Tibial artery (tissue), 4 donors: ENCODE results near the gene EDEM2.
"Not testable (repeated sequence)": the region's sequence is repeated elsewhere in the genome, so short reads cannot be mapped to it uniquely, and the experiment has no call there.

Experiments used
- DNase-seq, 2 donors: peaks; one replicate each; pipeline ENCODE4 v3.0.0-alpha.2; 2019
- H3K27ac ChIP-seq, 2 donors: fragments of 200-600 bp; sonication (generic) in 1 of 2; 1 replicate in 1 of 2; 2 replicates in 1 of 2; pipeline ENCODE4 v1.5.1; 2018 to 2019; ENCODE audit warnings: mild to moderate bottlenecking in 1 of 2
- H3K27me3 ChIP-seq, 2 donors: fragments of 200-600 bp; sonication (generic) in 1 of 2; one replicate each; pipeline versions ENCODE4 v1.5.1 to v1.6.0; 2016 to 2019
- H3K36me3 ChIP-seq, 3 donors: fragments of 200-600 bp; sonication (generic) in 2 of 3; one replicate each; pipeline ENCODE4 v1.5.1; 2016 to 2019; ENCODE audit warnings: mild to moderate bottlenecking in 2 of 3
- H3K4me1 ChIP-seq, 4 donors: fragments of 200-600 bp; sonication (generic) in 2 of 4; 1 replicate in 3 of 4; 2 replicates in 1 of 4; pipeline ENCODE4 v1.5.1; 2016 to 2019
- H3K4me3 ChIP-seq, 2 donors: fragments of 200-600 bp; sonication (generic) in 1 of 2; 1 replicate in 1 of 2; 2 replicates in 1 of 2; pipeline ENCODE4 v1.5.1; 2018 to 2019; ENCODE audit warnings: mild to moderate bottlenecking in 2 of 2
- H3K9me3 ChIP-seq, 3 donors: fragments of 200-600 bp; sonication (generic) in 1 of 3; one replicate each; pipeline ENCODE4 v1.5.1; 2016 to 2019
- CTCF ChIP-seq, 2 experiments: fragments of 200-600 bp in 1 of 2; fragments of 450-650 bp in 1 of 2; IDR thresholded peaks; one replicate each; pipeline ENCODE4 v1.5.1; 2017 to 2019; ENCODE audit warnings: antibody characterized with exemption in 2 of 2, mild to moderate bottlenecking in 1 of 2, moderate library complexity in 1 of 2
- intact Hi-C: fragments of 100-400 bp; cut with DNase I; formaldehyde crosslinking; loops from one replicate; pipeline ENCODE4 v1.15.0; 2023; ENCODE audit warnings: low total_unique reads

Gene EDEM2

GRCh38 chr20:35087791-35088190, 59.3 kb downstream of the EDEM2 start:
- no peak for DNase-seq
- H3K27me3 ChIP-seq: no peaks in the 10 kb centered on the region
- no peaks in the 10 kb centered on the region for H3K9me3 ChIP-seq
- peaks cover 0 to 17% (median 0%) of the 10 kb centered on the region in 3 donors for H3K36me3 ChIP-seq
- H3K27ac ChIP-seq: no peak overlapping the region
- no peak for TF ChIP-seq CTCF (IDR thresholded peaks at IDR 0.05)
- H3K4me3 ChIP-seq: no peak overlapping the region
- peaks cover 0 to 50% (median 17%) of the 10 kb centered on the region in 4 donors for H3K4me1 ChIP-seq
- intact Hi-C loops: no loop called here

- intact Hi-C loops: no loop called here
- no peak for DNase-seq
- Histone ChIP-seq H3K27ac (no peak overlapping the region), H3K27me3 (no peaks in the 10 kb centered on the region), H3K4me1 (peaks cover 0 to 54% (median 17%) of the 10 kb centered on the region in 4 donors), H3K9me3 (no peaks in the 10 kb centered on the region), H3K36me3 (peaks cover 0 to 17% (median 0%) of the 10 kb centered on the region in 3 donors), H3K4me3 (no peak overlapping the region)
- TF ChIP-seq CTCF (IDR thresholded peaks at IDR 0.05): no peak
These were observed 59.8 kb downstream of the EDEM2 start for GRCh38 chr20:35087355-35087754.

- Histone ChIP-seq H3K27ac (no peak overlapping the region), H3K9me3 (no peaks in the 10 kb centered on the region), H3K36me3 (peaks cover 0 to 17% (median 0%) of the 10 kb centered on the region in 3 donors), H3K27me3 (no peaks in the 10 kb centered on the region), H3K4me1 (peaks cover 0 to 58% (median 7%) of the 10 kb centered on the region in 4 donors), H3K4me3 (no peak overlapping the region)
- no peak for TF ChIP-seq CTCF (IDR thresholded peaks at IDR 0.05)
- intact Hi-C loops: no loop called here
- DNase-seq: no peak
These were observed 61.5 kb downstream of the EDEM2 start for GRCh38 chr20:35085477-35086225.

- no peak for DNase-seq
- peaks cover 0 to 17% (median 0%) of the 10 kb centered on the region in 3 donors for H3K36me3 ChIP-seq
- H3K9me3 ChIP-seq: no peaks in the 10 kb centered on the region
- no peak overlapping the region for H3K4me3 ChIP-seq
- H3K27me3 ChIP-seq: no peaks in the 10 kb centered on the region
- intact Hi-C loops: loop anchor here (5.0 kb wide), 1 partner anchor 203 kb away; no protein-coding TSS in a partner anchor
- H3K4me1 ChIP-seq: peaks cover 0 to 59% (median 4%) of the 10 kb centered on the region in 4 donors
- no peak overlapping the region for H3K27ac ChIP-seq
- no peak for TF ChIP-seq CTCF (IDR thresholded peaks at IDR 0.05)
These were observed 62.1 kb downstream of the EDEM2 start for GRCh38 chr20:35084998-35085397.

- Histone ChIP-seq H3K36me3 (peaks cover 10 to 24% (median 18%) of the 10 kb centered on the region in 3 donors), H3K27ac (peak overlapping the region in 1 of 2 donors; percentile 3), H3K4me1 (peaks cover 0 to 45% (median 2%) of the 10 kb centered on the region in 4 donors)
- H3K27me3 ChIP-seq, H3K9me3 ChIP-seq, DNase-seq, H3K4me3 ChIP-seq: not testable (repeated sequence)
- intact Hi-C loops: loop anchor here (5.0 kb wide), 1 partner anchor 198 kb away; no protein-coding TSS in a partner anchor
These were observed 66.8 kb downstream of the EDEM2 start for GRCh38 chr20:35080348-35080642.
